KBM-7 (cell line): ENCODE measurements around the gene AAK1.
"Not testable (repeated sequence)": the region's sequence is repeated elsewhere in the genome, so short reads cannot be mapped to it uniquely, and the experiment has no call there.

ENCODE experiments used
- DNase-seq: peaks from one replicate; pipeline ENCODE4 v3.0.0-alpha.2; 2015
- in situ Hi-C: fragments of 300-500 bp; cut with MboI; formaldehyde crosslinking; loops from 2 replicates; pipeline ENCODE4 v1.14.3; 2020; ENCODE audit warnings: low sequenced_read_pairs, low pct_unique_long_range_greater_than_20kb, mixed read lengths

The AAK1 gene

GRCh38 chr2:69560147-69560482 lies 83.4 kb downstream of the AAK1 start:
- in situ Hi-C loops, result loop anchor here (25.0 kb wide), 1 partner anchor 152 kb away; no protein-coding TSS in a partner anchor
- DNase-seq, result no peak

DNA sequence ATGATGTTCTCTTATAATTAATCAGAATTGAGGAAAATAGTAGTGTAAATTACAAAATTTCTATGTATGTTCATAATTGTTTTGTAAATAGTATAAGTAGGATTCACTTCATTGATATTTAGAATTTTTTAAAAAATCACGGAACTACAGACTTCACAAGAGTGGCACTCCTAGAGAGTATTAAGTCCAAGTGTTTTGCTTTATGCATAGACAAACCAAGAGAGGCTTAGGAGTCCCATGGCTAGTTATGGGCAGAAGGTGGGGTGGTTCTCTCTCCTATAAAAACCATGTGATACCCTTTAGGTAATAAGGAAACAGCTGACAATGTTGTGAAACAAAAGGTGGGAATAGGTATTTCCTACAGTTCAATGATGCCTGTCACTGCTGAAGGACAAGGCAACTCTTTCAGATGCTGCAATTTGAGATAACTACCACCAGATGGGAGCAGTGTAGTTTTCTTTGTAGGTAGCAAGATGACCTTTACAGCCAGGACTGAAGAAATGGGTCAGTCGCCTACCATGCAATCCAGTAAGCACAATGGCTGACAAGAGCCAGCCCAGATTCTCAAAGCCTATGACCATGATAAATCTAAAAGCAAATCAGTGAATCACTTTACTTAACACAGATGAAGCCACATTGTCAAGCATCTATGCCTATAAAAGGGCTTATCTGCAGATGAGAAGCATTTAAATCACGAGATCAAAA lies 83.9 kb downstream of the AAK1 start:
- DNase-seq, result peak; percentile 64
- in situ Hi-C loops, result loop anchor here (25.0 kb wide), 1 partner anchor 153 kb away; no protein-coding TSS in a partner anchor

DNA sequence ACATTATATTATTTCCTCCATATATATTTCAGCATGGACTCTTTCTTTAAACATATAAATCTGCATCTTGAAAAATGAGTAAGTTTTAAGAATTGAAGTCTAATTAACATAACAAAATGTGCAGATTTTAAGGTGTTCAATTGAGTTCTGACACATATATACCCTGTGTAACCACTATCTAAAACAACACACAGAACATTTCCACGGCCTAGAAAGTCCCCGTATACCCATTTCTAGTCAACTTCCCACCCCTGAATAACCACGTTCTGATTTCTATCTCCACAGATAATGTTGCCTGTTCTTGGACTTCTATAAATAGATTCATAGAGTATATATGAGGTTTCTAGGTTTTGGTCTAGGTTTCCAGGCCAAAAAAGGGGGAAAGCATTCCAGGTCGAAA lies 87.5 kb downstream of the AAK1 start:
- DNase-seq, result no peak
- in situ Hi-C loops, result loop anchor here (25.0 kb wide), 1 partner anchor 156 kb away; no protein-coding TSS in a partner anchor

DNA sequence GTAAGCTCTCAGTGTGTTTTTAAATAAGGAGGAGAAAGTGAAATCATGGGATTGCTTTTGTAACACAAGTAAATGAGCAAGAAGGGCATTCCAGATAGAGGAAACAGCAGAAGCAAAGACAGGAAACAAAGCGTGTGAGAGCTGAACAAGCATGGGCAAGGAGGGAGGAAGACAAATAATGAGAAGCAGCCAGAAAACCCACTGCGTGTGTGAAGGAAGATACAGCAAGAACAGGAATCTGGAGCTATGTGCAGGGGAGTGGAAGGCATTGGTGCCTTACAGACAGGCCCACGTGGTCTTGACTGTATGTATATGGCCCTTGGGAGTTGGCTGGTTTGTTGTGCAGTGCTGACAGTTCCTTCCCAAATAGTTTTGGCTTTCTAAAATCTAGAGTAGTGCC lies 88.6 kb downstream of the AAK1 start:
- in situ Hi-C loops, result loop anchor here (25.0 kb wide), 1 partner anchor 157 kb away; no protein-coding TSS in a partner anchor

GRCh38 chr2:69554568-69554967 lies 89.0 kb downstream of the AAK1 start:
- DNase-seq, result no peak
- in situ Hi-C loops, result loop anchor here (25.0 kb wide), 1 partner anchor 158 kb away; no protein-coding TSS in a partner anchor

More for the DNA sequence above, 88.6 kb downstream of the AAK1 start:
- DNase-seq, result peak; percentile 87

DNA sequence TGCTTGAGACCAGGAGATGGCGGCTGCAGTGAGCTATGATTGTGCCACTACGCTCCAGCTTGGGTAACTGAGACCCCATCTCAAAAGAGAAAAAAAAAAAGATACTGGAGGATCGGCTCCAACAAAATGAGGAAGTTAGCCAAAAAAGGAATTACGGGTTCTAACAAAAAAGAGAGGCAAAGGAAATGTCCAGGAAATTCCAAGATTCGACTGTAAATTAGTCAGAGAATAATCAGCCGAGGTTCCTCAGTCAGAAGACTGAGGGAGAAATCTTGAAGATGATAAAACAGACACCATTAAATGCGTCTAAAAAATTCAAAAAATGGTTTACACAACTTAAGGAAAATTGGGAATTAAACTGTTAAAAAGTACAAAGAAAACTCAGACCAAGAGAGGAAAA lies 89.5 kb downstream of the AAK1 start:
- in situ Hi-C loops, result loop anchor here (25.0 kb wide), 1 partner anchor 158 kb away; no protein-coding TSS in a partner anchor
- DNase-seq, result no peak

DNA sequence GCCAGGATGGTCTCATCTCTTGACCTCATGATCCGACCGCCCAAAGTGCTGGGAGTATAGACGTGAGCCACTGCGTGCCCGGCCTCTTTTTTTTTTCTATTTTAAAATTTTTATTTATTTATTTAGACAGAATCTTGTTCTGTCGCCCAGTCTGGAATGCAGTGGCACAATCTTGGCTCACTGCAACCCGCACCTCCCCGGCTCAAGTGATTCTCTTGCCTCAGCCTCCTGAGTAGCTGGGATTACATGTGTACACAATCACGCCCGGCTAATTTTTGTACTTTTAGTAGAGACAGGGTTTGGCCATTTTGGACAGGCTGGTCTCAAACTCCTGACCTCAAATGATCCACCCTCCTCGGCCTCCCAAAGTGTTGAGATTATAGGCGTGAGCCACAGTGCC lies 93.0 kb downstream of the AAK1 start:
- in situ Hi-C loops, result loop anchor here (25.0 kb wide), 1 partner anchor 162 kb away; no protein-coding TSS in a partner anchor

GRCh38 chr2:69549421-69549820 lies 94.1 kb downstream of the AAK1 start:
- no peak for DNase-seq

More for the DNA sequence above, 93.0 kb downstream of the AAK1 start:
- DNase-seq, result not testable (repeated sequence)

DNA sequence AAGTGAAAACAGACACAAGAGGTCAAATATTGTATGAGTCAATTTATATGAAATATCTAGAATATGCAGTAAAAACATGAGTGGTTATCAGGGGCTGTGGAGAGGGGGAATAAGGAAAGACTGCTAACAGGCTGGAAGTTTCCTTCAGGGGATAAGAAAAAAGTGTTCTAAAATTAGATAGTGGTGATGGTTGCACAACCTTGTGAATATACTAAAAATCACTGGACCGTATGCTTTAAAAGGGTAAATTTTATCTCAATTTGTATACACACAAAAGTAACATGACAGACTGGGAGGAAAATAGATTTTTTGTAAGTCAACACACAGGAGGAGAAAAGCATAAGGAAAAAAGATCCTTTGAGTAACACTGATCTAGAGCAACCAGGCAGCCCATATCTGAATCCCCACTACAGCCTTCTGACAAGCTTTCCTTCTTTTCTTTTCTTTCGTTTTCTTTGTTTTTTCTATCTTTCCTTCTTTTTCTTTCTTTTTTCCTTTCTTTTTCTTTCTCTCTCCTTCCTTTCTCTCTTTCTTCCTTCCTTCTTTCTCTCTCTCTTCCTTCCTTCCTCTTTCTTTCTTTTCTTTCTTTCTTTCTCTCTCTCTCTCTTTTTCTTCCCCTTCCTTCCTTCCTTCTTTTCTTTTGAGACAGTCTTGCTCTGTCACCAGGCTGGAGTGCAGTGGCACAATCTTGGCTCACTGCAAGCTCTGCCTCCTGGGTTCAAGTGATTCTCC lies 95.4 kb downstream of the AAK1 start:
- in situ Hi-C loops, result no loop called here
- peak; percentile 26 for DNase-seq

More at GRCh38 chr2:69549421-69549820, 94.1 kb downstream of the AAK1 start:
- in situ Hi-C loops, result no loop called here

DNA sequence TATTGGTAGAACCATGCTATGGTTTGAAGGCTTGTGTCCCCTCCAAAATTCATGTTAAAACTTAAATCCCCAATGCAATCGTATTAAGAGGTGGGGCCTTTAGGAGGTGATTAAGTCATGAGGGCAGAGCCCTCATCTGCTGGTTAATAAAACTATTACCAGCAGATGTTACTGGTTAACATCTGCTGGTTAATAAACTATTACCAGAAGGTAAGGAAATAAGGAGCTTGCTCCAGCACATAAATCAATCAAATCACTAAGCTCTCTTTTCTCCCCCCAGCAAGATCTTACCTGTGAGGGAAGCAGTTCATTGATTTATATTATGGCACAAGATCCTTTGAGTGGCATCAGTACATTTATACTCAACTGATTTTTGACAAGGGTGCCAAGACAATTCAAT lies 96.9 kb downstream of the AAK1 start:
- in situ Hi-C loops, result no loop called here
- no peak for DNase-seq

GRCh38 chr2:69545477-69545932 lies 98.0 kb downstream of the AAK1 start:
- DNase-seq, result no peak
- in situ Hi-C loops, result no loop called here

DNA sequence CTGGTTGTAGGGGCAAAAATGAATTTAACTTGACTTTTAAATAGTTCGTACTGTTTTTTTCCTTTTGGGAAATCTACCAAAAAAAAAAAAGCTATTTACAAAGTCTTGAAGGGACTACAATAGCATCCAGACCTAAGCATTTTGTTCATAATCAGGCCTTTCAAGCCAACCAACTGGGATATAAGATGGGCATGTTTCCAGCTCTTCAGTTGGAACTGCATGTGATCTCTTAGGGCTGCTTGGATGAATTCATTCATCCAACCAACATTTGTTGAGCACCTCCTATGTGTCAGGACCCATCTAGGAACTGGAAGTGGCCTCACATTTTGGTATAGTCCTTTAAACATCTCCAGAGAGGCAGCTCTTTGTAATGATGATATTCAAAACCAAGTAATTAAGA lies 98.6 kb downstream of the AAK1 start:
- no peak for DNase-seq
- in situ Hi-C loops, result no loop called here

- DNase-seq, result no peak
- in situ Hi-C loops, result no loop called here
Measured at GRCh38 chr2:69539549-69539908, 104.0 kb downstream of the AAK1 start.

- in situ Hi-C loops, result no loop called here
- no peak for DNase-seq
Measured at GRCh38 chr2:69538872-69539548, 104.5 kb downstream of the AAK1 start.

DNA sequence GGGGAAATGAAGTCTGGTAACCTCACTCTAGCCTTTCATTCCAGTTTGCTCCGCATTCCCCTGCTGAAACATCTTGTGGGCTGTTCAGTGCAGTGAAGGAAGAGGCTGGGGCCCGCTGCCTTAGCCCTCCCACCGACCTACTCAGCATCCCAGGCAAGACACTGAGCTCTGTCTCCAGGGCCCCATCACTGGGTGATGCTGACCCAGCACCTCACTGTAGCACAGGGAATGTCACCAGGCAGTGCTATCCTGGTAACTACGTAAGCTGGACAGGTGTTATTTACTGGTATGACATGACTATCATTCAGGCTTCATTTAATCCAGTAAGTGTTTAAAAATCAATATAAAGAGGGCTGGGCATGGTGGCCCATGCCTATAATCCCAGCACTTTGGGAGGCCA lies 105.3 kb downstream of the AAK1 start:
- no peak for DNase-seq
- in situ Hi-C loops, result no loop called here

GRCh38 chr2:69535817-69536241 lies 107.7 kb downstream of the AAK1 start:
- no peak for DNase-seq
- in situ Hi-C loops, result no loop called here

- DNase-seq, result no peak
- in situ Hi-C loops, result no loop called here
Measured at GRCh38 chr2:69531186-69531585, 112.4 kb downstream of the AAK1 start.

- no peak for DNase-seq
- in situ Hi-C loops, result no loop called here
Measured at GRCh38 chr2:69529480-69529879, 114.1 kb downstream of the AAK1 start.

DNA sequence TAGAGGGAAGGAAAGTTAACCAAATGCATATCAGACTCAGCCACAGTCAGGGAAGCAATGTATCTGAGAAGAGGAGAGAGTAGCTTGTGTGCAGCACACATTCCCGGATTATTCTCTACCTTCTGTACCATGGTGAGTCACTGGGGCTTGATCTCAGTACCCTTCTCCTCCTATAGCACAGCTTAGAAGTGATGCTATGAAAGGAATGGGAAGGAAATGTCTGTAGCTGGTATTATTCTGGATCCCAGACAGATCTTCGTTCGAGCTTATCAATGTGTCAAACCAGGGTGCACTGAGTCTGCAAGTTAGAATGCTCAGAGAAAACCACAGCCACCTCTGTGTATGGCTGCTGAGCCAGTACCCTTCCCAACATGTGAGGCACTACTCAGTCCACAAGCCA lies 118.3 kb downstream of the AAK1 start:
- in situ Hi-C loops, result no loop called here
- no peak for DNase-seq

DNA sequence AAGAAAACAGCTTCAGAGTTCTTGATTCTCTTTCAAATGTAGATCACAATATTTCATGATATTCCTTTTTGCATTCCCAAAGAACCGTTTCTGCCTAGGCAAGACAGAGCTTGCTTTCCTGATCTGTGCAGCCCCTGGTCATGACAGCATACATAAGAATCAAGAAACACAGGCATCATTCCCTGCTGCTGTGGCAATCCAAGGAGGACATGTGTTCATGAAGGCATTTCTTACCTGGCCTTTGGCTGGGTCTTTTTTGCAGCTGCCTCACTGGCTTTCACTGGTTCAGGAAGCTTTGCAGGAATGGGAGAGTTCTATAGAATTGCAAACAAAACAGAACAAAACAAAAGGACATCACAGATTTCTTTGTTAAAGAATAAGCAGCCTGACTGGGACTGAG lies 118.7 kb downstream of the AAK1 start:
- no peak for DNase-seq
- in situ Hi-C loops, result no loop called here
